ENCODE data around the gene SLC16A1. TPM values are rescaled to one million over a fixed set of nuclear protein-coding genes. Genes with fewer than 3 reads are reported as not detected.

The SLC16A1 gene
- total and polyA plus RNA-seq, 2 of the 8 experiments (the other 6 are each of a cell fraction or from before 2014, with no cell fraction given) = 435 to 545 TPM

- Histone ChIP-seq H3K23ac (ENCODE audit: insufficient read length) (no peak overlapping the region), H2BK15ac (ENCODE audit: low read length) (no peak overlapping the region), H3K4me1 (replicated peaks in 1 of 4; ENCODE audit: control insufficient read depth in 3 of 4, insufficient read depth in 4 of 4, low read length in 3 of 4) (peaks cover 0 to 4% (median 1%) of the 10 kb centered on the region in 4 experiments; a peak in 2 of 7 replicates), H3K79me2 (ENCODE audit: control insufficient read depth in 1 of 2, insufficient read depth in 2 of 2, low read length in 2 of 2) (no peaks in the 10 kb centered on the region), H3K4ac (replicated peaks; ENCODE audit: insufficient read length, low read depth, low read length) (no peak overlapping the region), H3K4me3 (ENCODE audit: extremely low read depth in 1 of 4, insufficient read depth in 2 of 4, low read depth in 3 of 4, low read length in 4 of 4) (no peak overlapping the region), H4K20me1 (replicated peaks in 1 of 2; ENCODE audit: control insufficient read depth in 1 of 2, insufficient read depth in 2 of 2, low read length in 2 of 2) (no peaks in the 10 kb centered on the region), H3K18ac (ENCODE audit: extremely low read depth, low read length) (no peak overlapping the region), H4K5ac (ENCODE audit: insufficient read length, low read depth, low read length) (no peak overlapping the region), H2BK5ac (ENCODE audit: low read depth, low read length) (no peak overlapping the region), H3K56ac (replicated peaks; ENCODE audit: insufficient read length, low read depth, low read length) (no peak overlapping the region), H4K8ac (ENCODE audit: extremely low read depth, insufficient read depth, low read length) (no peak overlapping the region), H3K4me2 (ENCODE audit: insufficient read depth in 1 of 2, low read depth in 2 of 2, low read length in 2 of 2) (no peak overlapping the region), H3K23me2 (ENCODE audit: low read depth, low read length) (no peaks in the 10 kb centered on the region), H2BK20ac (ENCODE audit: low read length) (no peak overlapping the region), H3K36me3 (ENCODE audit: control insufficient read depth in 2 of 4, insufficient read depth in 4 of 4, low read length in 3 of 4) (peaks cover 0 to 7% (median 1%) of the 10 kb centered on the region in 4 experiments; a peak in 3 of 8 replicates), H2AK5ac (ENCODE audit: low read depth, low read length) (no peak overlapping the region), H3K9me3 (ENCODE audit: insufficient read depth in 2 of 2, low read depth in 1 of 2, low read length in 1 of 2) (no peaks in the 10 kb centered on the region), H2AFZ (ENCODE audit: low read length) (no peak overlapping the region), H4K91ac (replicated peaks; ENCODE audit: insufficient read length, low read length) (no peak overlapping the region), H2BK12ac (ENCODE audit: low read depth, low read length) (no peak overlapping the region), H3K14ac (ENCODE audit: insufficient read length) (no peak overlapping the region), H2BK120ac (replicated peaks; ENCODE audit: low read depth, low read length) (no peak overlapping the region), H3K27me3 (replicated peaks in 1 of 4; ENCODE audit: control insufficient read depth in 3 of 4, extremely low read depth in 1 of 4, insufficient read depth in 3 of 4, low read length in 3 of 4) (no peaks in the 10 kb centered on the region), H3K27ac (ENCODE audit: low read depth, low read length) (no peak overlapping the region), H3K79me1 (ENCODE audit: low read depth, low read length) (no peaks in the 10 kb centered on the region), H3K9ac (replicated peaks in 1 of 4; ENCODE audit: extremely low read depth in 1 of 4, low read depth in 3 of 4, low read length in 3 of 4) (no peak overlapping the region)
- no peak for TF ChIP-seq CREB1 (IDR thresholded peaks at IDR 0.05)
- POLR2A ChIA-PET (ENCODE audit: partially characterized antibody) = no interaction called here
- WGBS, 2 experiments (ENCODE audit: extremely low coverage in 1 of 2, insufficient coverage in 1 of 2, insufficient read length in 1 of 2, insufficient replicate concordance in 2 of 2, low coverage in 1 of 2, low lambda C conversion rate in 2 of 2, missing lambda C conversion rate in 1 of 2) = 91% methylated on average over 2 of the region's 2 CpGs; no CpG with 5 or more reads in 1 of the 2 experiments
- CTCF ChIA-PET (ENCODE audit: partially characterized antibody) = interaction anchor here (1.1 kb wide), 1 partner anchor 252 kb away, joined by 4 read pairs; no protein-coding TSS in a partner anchor
- DNase-seq (ENCODE audit: low read depth in 1 of 2, low spot score in 2 of 2) (no peak), FAIRE-seq (no peak)
Measured at GRCh38 chr1:112995890-112996289, 39.9 kb upstream of the SLC16A1 start.

Data from H1 (cell line).